ENCODE measurements around the gene CORO6. TPM values are rescaled to one million over a fixed set of nuclear protein-coding genes. Genes with fewer than 3 reads are reported as not detected.
A peak's percentile ranks its signal among the peaks of the same experiment; 100 is the strongest.

The CORO6 gene
- total RNA-seq, 3 donors from 2014 or later: 9.8 to 12.3 (median 11.8) TPM

DNA sequence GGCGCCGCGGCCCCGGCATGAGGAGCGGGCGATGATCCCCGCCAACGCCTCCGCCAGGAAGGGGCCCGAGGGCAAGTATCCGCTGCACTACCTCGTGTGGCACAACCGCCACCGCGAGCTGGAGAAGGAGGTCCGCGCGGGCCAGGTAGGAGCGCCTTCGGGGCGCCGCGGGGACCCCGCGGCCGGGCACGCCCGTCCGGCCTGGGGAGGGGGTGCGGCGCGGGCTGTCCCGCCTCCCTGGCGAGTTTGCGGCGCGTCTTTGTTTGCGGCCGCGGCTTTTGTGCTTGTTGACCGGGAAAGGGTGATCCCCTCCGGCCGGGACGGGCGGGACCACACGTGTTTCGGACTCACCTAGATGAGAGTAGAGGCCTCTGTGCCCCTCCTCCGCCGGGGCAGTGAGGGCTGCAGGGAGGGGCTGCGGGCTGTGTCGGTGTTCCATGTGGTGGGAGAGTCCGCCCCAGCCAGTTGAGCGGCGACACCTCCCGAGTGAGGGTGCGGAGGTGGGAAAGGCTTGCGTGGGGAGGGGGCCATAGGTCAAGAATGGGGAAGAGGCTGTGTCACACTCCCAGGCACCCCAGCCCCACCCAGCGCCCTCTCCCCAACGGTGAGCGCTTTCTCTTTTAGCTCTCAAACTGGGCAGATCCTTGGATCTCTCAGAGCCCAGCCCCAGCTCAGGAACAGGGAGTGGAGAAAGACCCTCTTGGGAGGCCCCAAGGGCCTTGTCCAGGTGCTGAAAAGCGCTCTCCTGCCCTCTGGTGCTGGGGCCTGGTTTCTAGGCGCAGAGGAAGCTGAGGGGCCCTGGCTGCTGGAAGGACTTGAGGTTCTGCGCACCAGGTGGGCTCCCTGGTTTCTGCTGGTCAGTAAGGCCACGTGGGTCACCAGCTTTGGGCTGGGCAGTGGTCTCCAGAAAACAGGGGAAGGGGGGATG lies 28.9 kb downstream of the CORO6 start:
- H3K27me3 Mint-ChIP-seq (ENCODE audit: low read depth): no peaks in the 10 kb centered on the region
- H3K4me1 Mint-ChIP-seq (ENCODE audit: low read depth): peaks cover 33% of the 10 kb centered on the region
- H3K36me3 Mint-ChIP-seq (ENCODE audit: insufficient read depth): no peaks in the 10 kb centered on the region
- no peak for ATAC-seq
- peak overlapping the region; percentile 78 for H3K4me3 Mint-ChIP-seq
- H3K9me3 Mint-ChIP-seq: no peaks in the 10 kb centered on the region
- peak; percentile 9 for DNase-seq

DNA sequence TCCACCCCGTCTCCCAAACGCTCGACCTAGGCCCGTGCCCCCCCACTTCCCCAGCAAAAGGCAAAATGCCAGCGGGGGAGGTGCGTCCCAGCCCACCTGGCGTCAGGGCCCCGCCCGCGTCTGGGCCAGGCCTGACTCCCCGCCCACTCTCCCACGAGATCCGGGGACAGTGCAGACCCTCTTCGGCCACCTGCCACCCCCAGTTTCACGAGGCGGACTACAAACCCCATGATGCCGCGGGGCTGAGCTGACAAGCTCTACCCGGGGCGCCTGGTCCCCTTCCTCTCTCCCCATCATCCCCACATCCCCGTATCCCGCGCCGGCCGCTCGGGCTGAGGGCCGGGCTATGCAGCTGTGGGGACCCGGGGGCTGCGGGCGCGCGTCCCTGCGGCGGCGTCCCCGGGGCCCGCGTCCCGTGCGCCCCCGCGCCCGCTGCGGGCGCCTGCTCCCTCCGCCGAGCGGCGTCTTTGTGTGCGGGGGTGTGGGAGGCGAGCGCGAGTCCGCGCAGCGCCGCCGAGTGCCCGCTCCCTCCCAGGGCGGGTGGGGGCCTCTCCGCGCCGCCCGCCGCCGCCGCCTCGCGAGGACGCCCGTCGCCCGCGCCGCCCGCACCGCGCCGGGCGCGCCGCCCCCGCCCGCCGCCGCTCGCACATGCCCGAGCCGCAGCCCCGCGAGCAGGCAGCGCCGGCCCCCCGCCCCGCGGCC lies 29.7 kb downstream of the CORO6 start, which contains the start of gene ANKRD13B:
Gene ANKRD13B (plus strand): TSS at position 283 of the 702 bp plus-strand sequence. CDS start 490 bp downstream, outside the sequence.
- ATAC-seq: no peak
- H3K9me3 Mint-ChIP-seq: no peaks in the 10 kb centered on the region
- H3K4me1 Mint-ChIP-seq (ENCODE audit: low read depth): peaks cover 35% of the 10 kb centered on the region

DNA sequence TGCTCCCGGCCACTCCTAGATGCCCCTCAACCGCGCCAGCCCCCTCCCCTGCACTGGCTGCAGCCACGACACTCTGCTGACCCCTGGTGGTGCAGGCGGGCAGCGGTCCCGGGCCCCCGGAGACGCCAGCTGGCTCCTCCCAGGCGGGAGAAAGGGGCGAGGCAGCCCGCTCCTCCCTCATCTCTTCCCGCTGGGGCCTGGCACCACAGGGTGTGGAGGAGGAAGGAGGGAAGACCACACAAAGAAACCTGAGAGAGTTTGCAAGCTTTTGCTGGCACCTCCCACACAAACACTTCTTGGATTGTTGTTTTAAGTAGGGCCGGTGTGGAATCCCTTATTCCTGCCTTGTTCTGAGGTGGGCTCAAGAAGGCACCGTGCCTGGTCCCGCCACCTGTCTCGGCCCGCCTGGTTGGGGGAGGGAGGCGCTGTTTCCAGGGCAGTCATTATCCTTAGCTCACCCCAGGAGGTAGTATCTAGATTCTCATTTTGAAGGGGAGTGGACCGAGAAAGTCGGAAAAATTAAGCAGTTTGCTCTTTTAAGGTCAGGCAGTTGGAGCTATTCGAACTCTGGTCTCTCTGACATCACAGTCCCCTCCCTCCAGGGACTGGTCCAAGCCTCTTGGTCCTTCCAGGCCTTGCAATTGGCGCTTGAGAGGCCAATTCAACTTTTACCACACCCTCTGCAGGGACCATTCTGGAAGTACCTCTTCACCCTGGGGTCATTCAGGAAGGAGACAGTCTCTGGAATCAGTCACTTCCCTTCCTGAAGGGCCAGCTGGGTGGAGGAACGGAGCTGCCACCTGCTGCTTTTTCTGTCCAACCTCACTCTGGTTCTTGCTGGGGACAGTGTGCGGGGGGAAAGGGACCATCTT lies 30.7 kb downstream of the CORO6 start:
- Mint-ChIP-seq H3K36me3 (ENCODE audit: insufficient read depth) (no peaks in the 10 kb centered on the region), H3K4me1 (ENCODE audit: low read depth) (peaks cover 46% of the 10 kb centered on the region), H3K9me3 (no peaks in the 10 kb centered on the region), H3K4me3 (peak overlapping the region; percentile 73), H3K27me3 (ENCODE audit: low read depth) (no peaks in the 10 kb centered on the region)
- DNase-seq (peak; percentile 75), ATAC-seq (peak; percentile 17 to 35)

More for the DNA sequence above, 29.7 kb downstream of the CORO6 start, which contains the start of gene ANKRD13B:
- no peaks in the 10 kb centered on the region for H3K27me3 Mint-ChIP-seq (ENCODE audit: low read depth)
- H3K4me3 Mint-ChIP-seq: peak within 1 kb of the TSS; percentile 78
- DNase-seq: peak; percentile 39
- H3K36me3 Mint-ChIP-seq (ENCODE audit: insufficient read depth): no peaks in the 10 kb centered on the region

GRCh38 chr17:29591146-29591736 lies 31.5 kb downstream of the CORO6 start:
- ATAC-seq: no peak
- Mint-ChIP-seq H3K4me1 (ENCODE audit: low read depth) (peaks cover 52% of the 10 kb centered on the region), H3K4me3 (peak overlapping the region; percentile 73), H3K9me3 (no peaks in the 10 kb centered on the region), H3K36me3 (ENCODE audit: insufficient read depth) (no peaks in the 10 kb centered on the region), H3K27me3 (ENCODE audit: low read depth) (no peaks in the 10 kb centered on the region)
- peak; percentile 46 for DNase-seq

- H3K4me3 Mint-ChIP-seq: peak overlapping the region; percentile 82
- no peaks in the 10 kb centered on the region for H3K36me3 Mint-ChIP-seq (ENCODE audit: insufficient read depth)
- no peaks in the 10 kb centered on the region for H3K9me3 Mint-ChIP-seq
- H3K4me1 Mint-ChIP-seq (ENCODE audit: low read depth): peaks cover 55% of the 10 kb centered on the region
- H3K27me3 Mint-ChIP-seq (ENCODE audit: low read depth): no peaks in the 10 kb centered on the region
- ATAC-seq (no peak), DNase-seq (peak; percentile 17)
Observed at GRCh38 chr17:29590411-29591145, 32.1 kb downstream of the CORO6 start.

GRCh38 chr17:29589524-29590410 lies 32.9 kb downstream of the CORO6 start, which contains the start of gene GIT1:
Gene GIT1, minus strand, starts transcription at chr17:29589648. Its CDS starts 270 bp downstream, at chr17:29589378.
- Mint-ChIP-seq H3K9me3 (no peaks in the 10 kb centered on the region), H3K4me3 (peak within 1 kb of the TSS; percentile 95)

GRCh38 chr17:29588562-29589411 lies 33.9 kb downstream of the CORO6 start:
- no peaks in the 10 kb centered on the region for H3K36me3 Mint-ChIP-seq (ENCODE audit: insufficient read depth)
- H3K4me3 Mint-ChIP-seq: peak overlapping the region; percentile 95

More at GRCh38 chr17:29589524-29590410, 32.9 kb downstream of the CORO6 start, which contains the start of gene GIT1:
- ATAC-seq (peak; percentile 80 to 81), DNase-seq (peak; percentile 80)
- Mint-ChIP-seq H3K36me3 (ENCODE audit: insufficient read depth) (no peaks in the 10 kb centered on the region), H3K4me1 (ENCODE audit: low read depth) (peaks cover 61% of the 10 kb centered on the region), H3K27me3 (ENCODE audit: low read depth) (no peaks in the 10 kb centered on the region)

DNA sequence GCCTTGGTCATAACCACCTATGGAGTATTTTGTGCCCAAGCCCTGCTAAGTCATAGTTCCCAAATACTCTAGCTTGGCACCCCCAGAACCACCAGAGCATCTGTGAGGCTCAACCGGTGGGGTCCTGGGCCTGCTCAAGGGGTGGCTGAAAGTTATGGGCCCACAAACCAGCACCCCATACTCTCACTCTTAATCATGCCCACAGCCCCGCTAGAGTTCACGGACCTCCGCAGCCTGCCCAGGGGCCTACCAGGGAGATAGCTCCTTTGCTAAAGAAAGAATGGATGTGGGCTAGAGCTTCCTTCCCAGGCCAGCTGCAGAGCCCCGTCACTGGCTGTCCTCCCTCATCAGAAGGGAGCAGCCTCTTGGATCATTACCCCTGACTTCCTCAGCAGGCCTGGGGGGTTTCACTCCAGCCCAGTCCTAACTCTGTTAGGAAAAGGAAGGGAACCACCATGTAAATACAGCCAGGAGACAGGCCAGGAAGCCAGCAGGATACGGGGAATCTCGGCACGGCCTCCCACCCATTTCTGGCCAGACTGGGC lies 34.6 kb downstream of the CORO6 start:
- peak overlapping the region; percentile 95 for H3K4me3 Mint-ChIP-seq
- H3K36me3 Mint-ChIP-seq (ENCODE audit: insufficient read depth): no peaks in the 10 kb centered on the region
- no peaks in the 10 kb centered on the region for H3K27me3 Mint-ChIP-seq (ENCODE audit: low read depth)
- DNase-seq (no peak), ATAC-seq (no peak)
- peaks cover 62% of the 10 kb centered on the region for H3K4me1 Mint-ChIP-seq (ENCODE audit: low read depth)
- no peaks in the 10 kb centered on the region for H3K9me3 Mint-ChIP-seq

More at GRCh38 chr17:29588562-29589411, 33.9 kb downstream of the CORO6 start:
- H3K4me1 Mint-ChIP-seq (ENCODE audit: low read depth): peaks cover 62% of the 10 kb centered on the region
- ATAC-seq (peak; percentile 28 to 32), DNase-seq (peak; percentile 66)
- H3K9me3 Mint-ChIP-seq: no peaks in the 10 kb centered on the region
- H3K27me3 Mint-ChIP-seq (ENCODE audit: low read depth): no peaks in the 10 kb centered on the region

DNA sequence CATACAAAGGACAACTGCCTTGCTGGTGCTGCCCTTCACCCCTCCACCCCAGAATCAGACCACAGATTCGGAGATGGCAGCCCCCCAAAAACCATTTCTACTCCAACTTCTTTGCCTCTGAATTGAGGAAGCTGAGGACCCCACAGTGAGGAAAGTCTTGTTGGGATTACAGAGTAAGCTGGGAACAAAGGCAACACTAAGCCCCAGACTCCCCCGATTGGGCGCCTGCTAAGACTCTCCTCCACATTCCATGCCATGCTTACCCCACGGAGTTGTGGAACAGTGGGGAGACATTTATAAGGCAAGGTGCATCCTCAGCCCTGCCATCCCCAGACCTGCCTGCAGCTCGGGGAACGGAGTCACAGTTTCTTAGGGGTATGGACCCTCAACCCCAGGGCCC lies 35.1 kb downstream of the CORO6 start:
- no peak for DNase-seq
- Mint-ChIP-seq H3K36me3 (ENCODE audit: insufficient read depth) (no peaks in the 10 kb centered on the region), H3K4me3 (peak overlapping the region; percentile 95), H3K9me3 (no peaks in the 10 kb centered on the region), H3K4me1 (ENCODE audit: low read depth) (peaks cover 61% of the 10 kb centered on the region), H3K27me3 (ENCODE audit: low read depth) (no peaks in the 10 kb centered on the region)
- ATAC-seq: no peak

- no peak for DNase-seq
- Mint-ChIP-seq H3K36me3 (ENCODE audit: insufficient read depth) (peaks cover 4% of the 10 kb centered on the region), H3K4me3 (peak overlapping the region; percentile 95), H3K27me3 (ENCODE audit: low read depth) (no peaks in the 10 kb centered on the region), H3K9me3 (no peaks in the 10 kb centered on the region), H3K4me1 (ENCODE audit: low read depth) (peaks cover 54% of the 10 kb centered on the region)
- ATAC-seq: no peak
Observed at GRCh38 chr17:29586676-29587469, 35.8 kb downstream of the CORO6 start.

All from activated T-cell treated with anti-CD3 and anti-CD28 coated beads, Interleukin-2, amount 50 U/mL, for 4 hours (primary cell).